GM12878 (cell line): ENCODE data around the gene PDZRN3. TPM values are rescaled to one million over a fixed set of nuclear protein-coding genes. Genes with fewer than 3 reads are reported as not detected.

ENCODE experiments used
- ATAC-seq: fragments of 200-7000 bp; cut with Tn5 transposase; 3 replicates; pipeline ENCODE4 v1.9.1; 2020; ENCODE audit warnings: mild to moderate bottlenecking, moderate library complexity
- BruUV-seq: library from RNA; stranded (reverse); fragments of 400-500 nt; replicated peaks from 2 replicates; lab custom pipeline; 2021; lab: Mats Ljungman, UMichigan
- CTCF ChIA-PET: fragments of 300-600 bp; sonication (Branson Sonifier 250); formaldehyde crosslinking; extraction: SDS; loops from one replicate; lab custom pipeline; 2021; ENCODE audit warnings: inconsistent platforms; lab: Yijun Ruan, JAX
- POLR2A ChIA-PET: fragments of 350-600 bp; formaldehyde crosslinking; extraction: SDS; loops from one replicate; lab custom pipeline; 2021; ENCODE audit warnings: inconsistent platforms; lab: Charles Lee
- RAD21 ChIA-PET: fragments of 300-600 bp; sonication (Branson Sonifier 250); formaldehyde crosslinking; loops from one replicate; lab custom pipeline; 2023; ENCODE audit warnings: antibody characterized with exemption; ENCODE audit not compliant: unreplicated experiment; lab: Charles Lee
- SMC1A ChIA-PET: fragments of 300-600 bp; sonication (Branson Sonifier 250); formaldehyde crosslinking; loops from one replicate; lab custom pipeline; 2023; ENCODE audit not compliant: unreplicated experiment, uncharacterized antibody; lab: Charles Lee
- DNase-seq: peaks from one replicate; pipeline ENCODE4 v3.0.0-alpha.2; 2011; ENCODE audit warnings: low read depth, low spot score
- FAIRE-seq: peaks from 3 replicates; lab custom pipeline; 2011; peaks lifted over from hg19 to GRCh38; lab: Jason Lieb, UNC
- H2AFZ ChIP-seq: 2 replicates; pipeline ENCODE4 v1.6.0; 2011; ENCODE audit warnings: low read depth, low read length, control low read depth; ENCODE audit not compliant: control insufficient read depth
- H3K27ac ChIP-seq: 2 replicates; pipeline ENCODE4 v1.5.1; 2011; ENCODE audit warnings: control low read depth; ENCODE audit not compliant: control insufficient read depth, insufficient read depth
- H3K27me3 ChIP-seq, 2 experiments: replicated peaks in 1 of 2; 2 replicates each; pipeline versions ENCODE4 v1.6.0 to v1.6.1; 2011; ENCODE audit warnings: low read length in 1 of 2; ENCODE audit not compliant: control insufficient read depth in 2 of 2, insufficient read depth in 2 of 2
- H3K36me3 ChIP-seq, 2 experiments: 2 replicates each; pipeline ENCODE4 v1.5.1; 2011; ENCODE audit warnings: low read length in 1 of 2; ENCODE audit not compliant: control insufficient read depth in 2 of 2, insufficient read depth in 2 of 2
- H3K4me1 ChIP-seq: 2 replicates; pipeline ENCODE4 v1.6.1; 2011; ENCODE audit warnings: mild to moderate bottlenecking, low read length, moderate library complexity, mixed read lengths; ENCODE audit not compliant: control insufficient read depth, insufficient read depth
- H3K4me2 ChIP-seq: 2 replicates; pipeline ENCODE4 v1.6.0; 2011; ENCODE audit warnings: control low read depth; ENCODE audit not compliant: control insufficient read depth, insufficient read depth
- H3K4me3 ChIP-seq: fragments of 200-600 bp; sonication (generic); 2 replicates; pipeline ENCODE4 v1.5.1; 2016
- H3K79me2 ChIP-seq: 2 replicates; pipeline ENCODE4 v1.6.0; 2011; ENCODE audit warnings: low read length; ENCODE audit not compliant: control insufficient read depth, insufficient read depth
- H3K9ac ChIP-seq: 2 replicates; pipeline ENCODE4 v1.8.0; 2011; ENCODE audit warnings: low read length, control low read depth, mixed read lengths; ENCODE audit not compliant: control insufficient read depth, insufficient read depth
- H3K9me3 ChIP-seq: replicated peaks from 3 replicates; pipeline ENCODE4 v1.5.1; 2011; ENCODE audit warnings: mild to moderate bottlenecking, low read length; ENCODE audit not compliant: control insufficient read depth, insufficient read depth
- H4K20me1 ChIP-seq: 2 replicates; pipeline ENCODE4 v1.6.0; 2011; ENCODE audit not compliant: control insufficient read depth, insufficient read depth
- BHLHE40 ChIP-seq, 2 experiments: fragments of 450-650 bp in 1 of 2; IDR thresholded peaks; 2 replicates each; pipeline ENCODE4 v1.6.1; 2011 to 2017; ENCODE audit warnings: low read depth in 2 of 2, borderline replicate concordance in 1 of 2, improper control_type of control experiment in 1 of 2, low read length in 1 of 2, mild to moderate bottlenecking in 1 of 2
- BMI1 ChIP-seq: fragments of 450-650 bp; IDR thresholded peaks from 2 replicates; pipeline ENCODE4 v1.6.1; 2016; ENCODE audit warnings: mild to moderate bottlenecking, moderate library complexity, borderline replicate concordance
- CTCF ChIP-seq, 3 experiments: IDR thresholded peaks in 2 of 3; conservative IDR thresholded peaks in 1 of 3; 2 replicates each; pipeline ENCODE4 v1.5.1; 2011; ENCODE audit warnings: low read depth in 3 of 3, low read length in 3 of 3, mild to moderate bottlenecking in 3 of 3, control low read depth in 2 of 3, moderate library complexity in 2 of 3, inconsistent platforms in 1 of 3, mixed read lengths in 1 of 3; ENCODE audit not compliant: control insufficient read depth in 2 of 3, insufficient read depth in 1 of 3; ENCODE audit errors: extremely low read depth in 1 of 3
- ESRRA ChIP-seq: IDR thresholded peaks from 2 replicates; pipeline ENCODE4 v1.6.1; 2012; ENCODE audit warnings: mild to moderate bottlenecking, low read length, improper control_type of control experiment
- HCFC1 ChIP-seq: fragments of 150-350 bp; IDR thresholded peaks from 2 replicates; pipeline ENCODE4 v1.6.1; 2014; ENCODE audit warnings: low read length
- NR2C1 ChIP-seq: fragments of 450-650 bp; IDR thresholded peaks from 2 replicates; pipeline ENCODE4 v1.6.1; 2017; ENCODE audit warnings: antibody characterized with exemption, mild to moderate bottlenecking, moderate library complexity
- ZBTB33 ChIP-seq: fragments of 450-650 bp; IDR thresholded peaks from 2 replicates; pipeline ENCODE4 v1.6.1; 2017; ENCODE audit warnings: mild to moderate bottlenecking
- ZNF687 ChIP-seq: fragments of 450-650 bp; IDR thresholded peaks from 2 replicates; pipeline ENCODE4 v1.6.1; 2017; ENCODE audit warnings: mild to moderate bottlenecking, moderate library complexity
- ZZZ3 ChIP-seq: IDR thresholded peaks from 2 replicates; pipeline ENCODE4 v1.6.1; 2011; ENCODE audit warnings: low read depth; ENCODE audit not compliant: control insufficient read depth, insufficient read length
- WGBS: methylation state at CpG from one replicate; pipeline ENCODE4 v1.1.6; 2016; ENCODE audit warnings: low lambda C conversion rate; ENCODE audit not compliant: insufficient replicate concordance, insufficient coverage; ENCODE audit errors: missing lambda C conversion rate; 5-methylcytosine and 5-hydroxymethylcytosine counted together
- in situ Hi-C: fragments of 300-500 bp; cut with MboI; formaldehyde crosslinking; loops from 9 replicates; pipeline ENCODE4 v1.14.3; 2018; ENCODE audit warnings: mixed read lengths
- intact Hi-C: fragments of 100-400 bp; cut with micrococcal nuclease; formaldehyde crosslinking; loops from one replicate; pipeline ENCODE4 v1.14.2; 2022; ENCODE audit not compliant: unreplicated experiment
- polyA plus RNA-seq, 11 experiments: library from polyadenylated mRNA; depleted of rRNA in 4 of 11; unstranded in 6 of 11; stranded (reverse) in 5 of 11; fragments of >200 nt; fragmentation: Nextera tagmentation in 4 of 11; fragmentation: Illumina TruSeq in 1 of 11; extraction: Ambion mirVana in 4 of 11; extraction: Trizol in 1 of 11; gene quantifications; 1 replicate in 1 of 11; 2 replicates in 10 of 11; pipeline versions ENCODE4 v1.2.1 to v1.2.3, GENCODE V29; 2011 to 2016; ENCODE audit warnings: inconsistent platforms in 2 of 11, missing spikeins in 2 of 11, low read depth in 1 of 11
- total RNA-seq, 4 experiments: library from RNA; depleted of rRNA in 3 of 4; stranded (reverse); fragments of >200 nt in 3 of 4; fragmentation: Illumina TruSeq in 1 of 4; extraction: Trizol in 1 of 4; gene quantifications; 2 replicates each; pipeline versions ENCODE4 v1.2.1 to v1.2.3, GENCODE V29; 2013 to 2021

Gene PDZRN3
- total and polyA plus RNA-seq, 10 of the 15 experiments (the other 5 are each of a cell fraction or from before 2014, with no cell fraction given) = 0.07 to 0.37 (median 0.12) TPM; not detected in 6

- in situ Hi-C loops (no loop called here), intact Hi-C loops (no loop called here)
- H3K4me2 ChIP-seq = no peak overlapping the region
- H3K27me3 ChIP-seq = peaks cover 0 to 1% of the 10 kb centered on the region in 2 experiments; a peak in 1 of 4 replicates
- ChIA-PET POLR2A (no interaction called here), RAD21 (no interaction called here), CTCF (no interaction called here), SMC1A (no interaction called here)
- FAIRE-seq (no peak), ATAC-seq (no peak), DNase-seq (no peak)
- no peak overlapping the region for H2AFZ ChIP-seq
- H3K9ac ChIP-seq = no peak overlapping the region
- no peaks in the 10 kb centered on the region for H3K36me3 ChIP-seq
- no peaks in the 10 kb centered on the region for H3K4me1 ChIP-seq
- TF ChIP-seq ZZZ3 (no peak), HCFC1 (no peak), ZNF687 (no peak), NR2C1 (no peak), ZBTB33 (no peak), ESRRA (no peak), CTCF (IDR thresholded peaks at IDR 0.05 in 2 of 3, conservative IDR thresholded peaks at IDR 0.05 in 1 of 3; ENCODE audit: control insufficient read depth in 2 of 3, extremely low read depth in 1 of 3, insufficient read depth in 1 of 3, low read depth in 3 of 3, low read length in 3 of 3) (no peak), BMI1 (no peak), BHLHE40 (IDR thresholded peaks at IDR 0.05; ENCODE audit: borderline replicate concordance in 1 of 2, low read depth in 2 of 2, low read length in 1 of 2) (no peak)
- H4K20me1 ChIP-seq = no peaks in the 10 kb centered on the region
- H3K27ac ChIP-seq = no peak overlapping the region
- WGBS = 37% methylated on average over 10 of the region's 10 CpGs
- no TSS peak for BruUV-seq
- H3K9me3 ChIP-seq = no peaks in the 10 kb centered on the region
- no peak overlapping the region for H3K4me3 ChIP-seq
- H3K79me2 ChIP-seq = no peaks in the 10 kb centered on the region
Observed at GRCh38 chr3:73561494-73561893, 63.2 kb downstream of the PDZRN3 start.
